Stomach (tissue), 9 donors: ENCODE measurements around the gene MCEMP1. TPM values are rescaled to one million over a fixed set of nuclear protein-coding genes. Genes with fewer than 3 reads are reported as not detected.

Experiments used
- DNase-seq, 2 donors: peaks; one replicate each; pipeline versions ENCODE4 v3.0.0 to v3.0.0-alpha.2; 2013 to 2019
- H3K27ac ChIP-seq, 5 donors: fragments of 200-600 bp in 4 of 5; sonication (generic) in 4 of 5; one replicate each; pipeline ENCODE4 v1.5.1; 2013 to 2019; ENCODE audit warnings: mild to moderate bottlenecking in 1 of 5, moderate library complexity in 1 of 5
- H3K27me3 ChIP-seq, 3 donors: fragments of 200-600 bp; sonication (generic); one replicate each; pipeline ENCODE4 v1.5.1; 2017 to 2019; ENCODE audit warnings: mixed run types in 1 of 3
- H3K36me3 ChIP-seq, 4 donors: fragments of 200-600 bp; sonication (generic); 1 replicate in 3 of 4; 2 replicates in 1 of 4; pipeline ENCODE4 v1.5.1; 2016 to 2019
- H3K4me1 ChIP-seq, 4 donors: fragments of 200-600 bp; sonication (generic); one replicate each; pipeline ENCODE4 v1.5.1; 2016 to 2019
- H3K4me3 ChIP-seq, 4 donors: fragments of 200-600 bp; sonication (generic) in 3 of 4; one replicate each; pipeline ENCODE4 v1.5.1; 2016 to 2019; ENCODE audit warnings: mild to moderate bottlenecking in 1 of 4
- H3K9me3 ChIP-seq, 4 donors: fragments of 200-600 bp; sonication (generic); one replicate each; pipeline ENCODE4 v1.5.1; 2016 to 2019
- CTCF ChIP-seq, 7 experiments: fragments of 450-650 bp in 4 of 7; fragments of 200-600 bp in 3 of 7; sonication (generic) in 3 of 7; IDR thresholded peaks; one replicate each; pipeline ENCODE4 v1.5.1; 2016 to 2019; ENCODE audit warnings: antibody characterized with exemption in 7 of 7, control low read depth in 2 of 7, mild to moderate bottlenecking in 1 of 7
- EP300 ChIP-seq: sonication (generic); formaldehyde crosslinking; IDR thresholded peaks from one replicate; pipeline ENCODE4 v1.6.1; 2017; ENCODE audit warnings: antibody characterized with exemption
- POLR2A ChIP-seq, 4 donors: fragments of 450-650 bp; IDR thresholded peaks; one replicate each; pipeline ENCODE4 v1.6.1; 2016; ENCODE audit warnings: antibody characterized with exemption in 4 of 4, control low read depth in 2 of 4, mild to moderate bottlenecking in 1 of 4, moderate library complexity in 1 of 4
- POLR2AphosphoS5 ChIP-seq, 3 donors: sonication (generic); formaldehyde crosslinking; IDR thresholded peaks; one replicate each; pipeline ENCODE4 v1.6.1; 2016; ENCODE audit warnings: antibody characterized with exemption in 3 of 3
- WGBS, 5 donors: extraction: QIAGEN DNeasy Blood & Tissue Kit in 3 of 5; methylation state at CpG; one replicate each; pipeline versions ENCODE4 v1.1.5 to v1.1.7; 2013 to 2018; 5-methylcytosine and 5-hydroxymethylcytosine counted together
- intact Hi-C: fragments of 100-400 bp; cut with DNase I; formaldehyde crosslinking; loops from one replicate; pipeline ENCODE4 v1.15.1; 2023; ENCODE audit warnings: low total_unique reads
- polyA plus RNA-seq, 3 donors: library from polyadenylated mRNA; stranded (reverse); fragments of 200-250 nt; gene quantifications; one replicate each; pipeline ENCODE4 v1.2.3, GENCODE V29; 2013
- total RNA-seq, 5 donors: library from RNA; depleted of rRNA; stranded (reverse); fragments of >200 nt; gene quantifications; one replicate each; pipeline versions ENCODE4 v1.1.0 to v1.2.3, GENCODE V29; 2014 to 2016
- donor health status: healthy with polysubstance abuse.
- donor health status: Bipolar disorder and iron deficiency.
- donor health status: healthy.

The MCEMP1 gene
- total and polyA plus RNA-seq, 8 donors: 0.37 to 9.1 (median 0.94) TPM; not detected in 2

GRCh38 chr19:7647156-7647555 lies 29.7 kb upstream of the MCEMP1 start:
- peaks cover 0 to 45% (median 39%) of the 10 kb centered on the region in 4 donors for H3K36me3 ChIP-seq
- intact Hi-C loops: no loop called here

GRCh38 chr19:7648265-7649014 lies 28.4 kb upstream of the MCEMP1 start:
- Histone ChIP-seq H3K9me3 (no peaks in the 10 kb centered on the region), H3K4me1 (peaks cover 0 to 31% (median 14%) of the 10 kb centered on the region in 4 donors), H3K4me3 (no peak overlapping the region), H3K27me3 (peaks cover 0 to 40% (median 0%) of the 10 kb centered on the region in 3 donors), H3K36me3 (peaks cover 0 to 34% (median 30%) of the 10 kb centered on the region in 4 donors), H3K27ac (no peak overlapping the region)
- intact Hi-C loops: no loop called here
- no peak for DNase-seq
- 67 to 85% (median 76%) methylated on average over 15 of the region's 15 CpGs for WGBS, 5 donors
- TF ChIP-seq EP300 (no peak), POLR2AphosphoS5 (IDR thresholded peaks at IDR 0.05) (no peak), POLR2A (IDR thresholded peaks at IDR 0.05) (no peak), CTCF (IDR thresholded peaks at IDR 0.05) (no peak)

More at GRCh38 chr19:7647156-7647555, 29.7 kb upstream of the MCEMP1 start:
- Histone ChIP-seq H3K4me1 (peaks cover 0 to 25% (median 5%) of the 10 kb centered on the region in 4 donors), H3K4me3 (no peak overlapping the region), H3K27me3 (peaks cover 0 to 51% (median 0%) of the 10 kb centered on the region in 3 donors), H3K9me3 (no peaks in the 10 kb centered on the region), H3K27ac (no peak overlapping the region)
- 85 to 95% (median 92%) methylated on average over 21 to 26 of the region's 26 CpGs for WGBS, 5 donors
- no peak for TF ChIP-seq EP300
- no peak for TF ChIP-seq POLR2AphosphoS5 (IDR thresholded peaks at IDR 0.05)
- no peak for TF ChIP-seq POLR2A (IDR thresholded peaks at IDR 0.05)
- TF ChIP-seq CTCF (IDR thresholded peaks at IDR 0.05): no peak
- no peak for DNase-seq

GRCh38 chr19:7650148-7650547 lies 26.7 kb upstream of the MCEMP1 start:
- 33 to 45% (median 38%) methylated on average over 2 of the region's 2 CpGs for WGBS, 5 donors
- TF ChIP-seq POLR2A (IDR thresholded peaks at IDR 0.05): no peak
- no peak for TF ChIP-seq EP300
- TF ChIP-seq POLR2AphosphoS5 (IDR thresholded peaks at IDR 0.05): no peak
- no peak for TF ChIP-seq CTCF (IDR thresholded peaks at IDR 0.05)
- no peak for DNase-seq
- Histone ChIP-seq H3K4me1 (peaks cover 0 to 17% (median 14%) of the 10 kb centered on the region in 4 donors), H3K9me3 (no peaks in the 10 kb centered on the region), H3K27ac (no peak overlapping the region), H3K27me3 (peaks cover 0 to 33% (median 0%) of the 10 kb centered on the region in 3 donors), H3K36me3 (peaks cover 0 to 25% (median 22%) of the 10 kb centered on the region in 4 donors), H3K4me3 (no peak overlapping the region)
- intact Hi-C loops: loop anchor here (5.0 kb wide), 1 partner anchor 152 kb away; no protein-coding TSS in a partner anchor

- 4 to 5% (median 4%) methylated on average over 28 of the region's 28 CpGs for WGBS, 5 donors
- Histone ChIP-seq H3K27ac (peak overlapping the region in 4 of 5 donors; percentile 11 to 78 (median 47)), H3K4me3 (peak overlapping the region in 2 of 4 donors; percentile 13 to 29)
Measured at GRCh38 chr19:7652061-7652641, 24.7 kb upstream of the MCEMP1 start.

More at GRCh38 chr19:7652061-7652641, 24.7 kb upstream of the MCEMP1 start:
- Histone ChIP-seq H3K27me3 (peaks cover 0 to 13% (median 0%) of the 10 kb centered on the region in 3 donors), H3K4me1 (peaks cover 0 to 17% (median 14%) of the 10 kb centered on the region in 4 donors), H3K9me3 (no peaks in the 10 kb centered on the region), H3K36me3 (peaks cover 0 to 8% (median 6%) of the 10 kb centered on the region in 4 donors)
- peak; percentile 91 to 93 for DNase-seq
- intact Hi-C loops: loop anchor here (5.0 kb wide), 1 partner anchor 150 kb away; no protein-coding TSS in a partner anchor
- no peak for TF ChIP-seq EP300
- peak in 6 of 7 experiments; percentile 63 to 99 (median 98) for TF ChIP-seq CTCF (IDR thresholded peaks at IDR 0.05)
- peak in 2 of 3 donors; percentile 38 to 47 for TF ChIP-seq POLR2AphosphoS5 (IDR thresholded peaks at IDR 0.05)
